Measurements from ENCODE around the gene TLR6.
"Not testable (repeated sequence)": the region's sequence is repeated elsewhere in the genome, so short reads cannot be mapped to it uniquely, and the experiment has no call there.

TLR6 gene

DNA sequence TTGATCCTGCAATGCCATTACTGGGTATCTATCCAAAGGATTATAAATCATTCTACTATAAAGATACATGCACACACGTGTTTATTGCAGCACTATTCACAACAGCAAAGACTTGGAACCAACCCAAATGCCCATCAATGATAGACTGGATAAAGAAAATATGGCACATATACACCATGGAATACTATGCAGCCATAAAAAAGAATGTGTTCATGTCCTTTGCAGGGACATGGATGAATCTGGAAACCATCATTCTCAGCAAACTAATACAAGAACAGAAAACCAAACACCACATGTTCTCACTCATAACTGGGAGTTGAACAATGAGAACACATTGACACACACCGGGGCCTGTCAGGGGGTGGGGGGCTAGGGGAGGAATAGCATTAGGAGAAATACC lies 78.7 kb downstream of the TLR6 start:
- intact Hi-C loops (cut with DNase I); DNase-seq: not testable (repeated sequence)

DNA sequence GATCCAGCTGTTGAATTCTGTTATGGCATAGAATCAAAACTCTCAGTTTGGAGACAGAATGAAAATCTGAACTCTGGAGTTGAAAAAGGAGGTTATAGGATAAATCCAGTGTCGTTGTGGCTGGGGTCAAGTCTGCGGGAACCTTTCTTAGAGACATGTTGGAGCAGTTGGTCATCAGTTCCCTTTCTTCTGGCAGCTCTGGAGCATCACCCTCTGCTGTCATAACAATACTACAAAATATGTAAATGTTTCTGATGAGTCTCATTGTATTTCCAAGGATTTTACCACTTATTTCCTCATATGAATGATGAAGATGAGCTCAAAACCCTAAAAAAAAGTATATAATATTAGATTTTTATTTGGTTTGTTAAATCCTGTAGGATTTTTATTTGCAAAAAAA lies 81.3 kb downstream of the TLR6 start:
- intact Hi-C loops (cut with DNase I) = no loop called here
- no peak for DNase-seq

DNA sequence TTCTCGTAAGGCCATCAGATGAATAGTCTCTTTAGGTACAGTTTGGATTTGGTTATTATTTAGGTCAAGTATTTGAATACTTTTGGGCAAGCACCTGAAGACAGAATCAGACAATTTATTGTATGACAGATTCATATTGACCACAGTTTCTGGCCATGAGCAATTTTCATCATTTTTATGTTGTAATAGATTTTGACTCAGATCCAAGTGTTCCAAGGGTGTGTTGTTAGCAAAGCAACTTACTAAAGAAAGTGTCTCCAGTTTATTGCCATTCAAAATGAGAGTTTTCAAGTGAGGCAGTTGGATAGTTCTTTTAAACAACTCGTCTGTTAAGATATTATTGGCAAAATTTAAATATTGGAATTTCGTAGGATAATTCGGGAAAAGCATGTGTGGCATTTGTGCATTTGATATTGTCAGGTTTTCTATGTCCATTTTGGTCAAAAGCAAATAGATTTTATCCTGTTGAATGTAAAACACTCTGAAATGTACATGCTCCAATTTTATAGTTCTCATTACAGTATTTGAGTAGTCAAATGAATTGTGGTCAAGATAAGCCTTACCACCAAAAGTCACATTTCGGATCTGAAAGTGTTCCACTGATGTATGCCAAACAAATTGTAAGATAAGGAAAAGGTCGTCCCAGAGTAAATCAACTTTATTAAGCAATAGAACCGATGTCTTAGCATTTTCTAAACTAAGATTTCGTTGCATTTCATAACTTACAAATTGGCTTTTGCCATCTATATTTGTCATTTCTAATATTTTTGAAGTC lies 82.2 kb downstream of the TLR6 start:
- intact Hi-C loops (cut with DNase I) = no loop called here

More for the DNA sequence above, 82.2 kb downstream of the TLR6 start:
- DNase-seq = no peak
